ENCODE results near the gene PHACTR2.

The PHACTR2 gene

GRCh38 chr6:143747347-143747842 lies 69.6 kb downstream of the PHACTR2 start:
- no peaks in the 10 kb centered on the region for H3K9me3 ChIP-seq

GRCh38 chr6:143749891-143750290 lies 72.1 kb downstream of the PHACTR2 start:
- TF ChIP-seq, protein P1, sequence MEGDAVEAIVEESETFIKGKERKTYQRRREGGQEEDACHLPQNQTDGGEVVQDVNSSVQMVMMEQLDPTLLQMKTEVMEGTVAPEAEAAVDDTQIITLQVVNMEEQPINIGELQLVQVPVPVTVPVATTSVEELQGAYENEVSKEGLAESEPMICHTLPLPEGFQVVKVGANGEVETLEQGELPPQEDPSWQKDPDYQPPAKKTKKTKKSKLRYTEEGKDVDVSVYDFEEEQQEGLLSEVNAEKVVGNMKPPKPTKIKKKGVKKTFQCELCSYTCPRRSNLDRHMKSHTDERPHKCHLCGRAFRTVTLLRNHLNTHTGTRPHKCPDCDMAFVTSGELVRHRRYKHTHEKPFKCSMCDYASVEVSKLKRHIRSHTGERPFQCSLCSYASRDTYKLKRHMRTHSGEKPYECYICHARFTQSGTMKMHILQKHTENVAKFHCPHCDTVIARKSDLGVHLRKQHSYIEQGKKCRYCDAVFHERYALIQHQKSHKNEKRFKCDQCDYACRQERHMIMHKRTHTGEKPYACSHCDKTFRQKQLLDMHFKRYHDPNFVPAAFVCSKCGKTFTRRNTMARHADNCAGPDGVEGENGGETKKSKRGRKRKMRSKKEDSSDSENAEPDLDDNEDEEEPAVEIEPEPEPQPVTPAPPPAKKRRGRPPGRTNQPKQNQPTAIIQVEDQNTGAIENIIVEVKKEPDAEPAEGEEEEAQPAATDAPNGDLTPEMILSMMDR (IDR thresholded peaks at IDR 0.05), result no peak
- no peak overlapping the region for H3K27ac ChIP-seq
- peaks cover 6% of the 10 kb centered on the region for H3K36me3 ChIP-seq
- no peaks in the 10 kb centered on the region for H3K9me3 ChIP-seq
- H3K27me3 ChIP-seq, result no peaks in the 10 kb centered on the region
- H3K4me1 ChIP-seq (ENCODE audit: control insufficient read depth in 1 of 2, insufficient read depth in 1 of 2, low read depth in 1 of 2, low read length in 1 of 2), result no peaks in the 10 kb centered on the region
- no peak overlapping the region for H3K4me3 ChIP-seq (ENCODE audit: low read depth in 1 of 2, low read length in 1 of 2)

More at GRCh38 chr6:143747347-143747842, 69.6 kb downstream of the PHACTR2 start:
- peaks cover 5 to 16% of the 10 kb centered on the region in 2 experiments for H3K4me1 ChIP-seq (ENCODE audit: control insufficient read depth in 1 of 2, insufficient read depth in 1 of 2, low read depth in 1 of 2, low read length in 1 of 2)
- no peaks in the 10 kb centered on the region for H3K27me3 ChIP-seq
- no peak overlapping the region for H3K27ac ChIP-seq
- TF ChIP-seq, protein P1 (IDR thresholded peaks at IDR 0.05), result no peak
- no peak overlapping the region for H3K4me3 ChIP-seq (ENCODE audit: low read depth in 1 of 2, low read length in 1 of 2)
- no peaks in the 10 kb centered on the region for H3K36me3 ChIP-seq

- H3K4me3 ChIP-seq (ENCODE audit: low read depth in 1 of 2, low read length in 1 of 2), result no peak overlapping the region
- H3K9me3 ChIP-seq, result no peaks in the 10 kb centered on the region
- peaks cover 15% of the 10 kb centered on the region for H3K36me3 ChIP-seq
- H3K27me3 ChIP-seq, result no peaks in the 10 kb centered on the region
- H3K4me1 ChIP-seq (ENCODE audit: control insufficient read depth in 1 of 2, insufficient read depth in 1 of 2, low read depth in 1 of 2, low read length in 1 of 2), result no peaks in the 10 kb centered on the region
- H3K27ac ChIP-seq, result no peak overlapping the region
- TF ChIP-seq, protein P1 (IDR thresholded peaks at IDR 0.05), result no peak
These were observed 73.1 kb downstream of the PHACTR2 start for GRCh38 chr6:143750877-143751276.

DNA sequence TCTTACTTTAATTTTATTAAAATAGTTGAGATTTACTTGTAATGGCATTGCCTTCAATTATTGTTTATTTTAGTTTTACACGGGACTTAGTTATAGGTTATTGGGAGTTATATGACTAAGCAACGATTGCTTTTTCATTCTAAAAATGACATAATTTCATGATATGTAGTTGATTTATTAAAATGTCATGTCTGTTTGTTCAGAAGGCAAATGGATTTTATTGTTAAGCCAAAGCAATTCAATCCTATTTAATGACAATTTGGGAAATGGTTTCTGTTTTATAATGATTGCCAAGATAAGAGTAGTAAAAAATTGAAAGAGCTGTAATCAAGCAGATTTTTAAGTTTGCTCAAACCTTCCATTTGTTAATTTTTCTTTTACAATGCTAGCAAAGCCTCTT lies 74.7 kb downstream of the PHACTR2 start:
- Histone ChIP-seq H3K27ac (no peak overlapping the region), H3K9me3 (no peaks in the 10 kb centered on the region)
- TF ChIP-seq, protein P1 (IDR thresholded peaks at IDR 0.05), result no peak

GRCh38 chr6:143753678-143754077 lies 75.9 kb downstream of the PHACTR2 start:
- Histone ChIP-seq H3K36me3 (peaks cover 18% of the 10 kb centered on the region), H3K4me3 (ENCODE audit: low read depth in 1 of 2, low read length in 1 of 2) (no peak overlapping the region), H3K4me1 (ENCODE audit: control insufficient read depth in 1 of 2, insufficient read depth in 1 of 2, low read depth in 1 of 2, low read length in 1 of 2) (peaks cover 2 to 3% of the 10 kb centered on the region in 2 experiments), H3K9me3 (no peaks in the 10 kb centered on the region), H3K27me3 (no peaks in the 10 kb centered on the region), H3K27ac (no peak overlapping the region)
- TF ChIP-seq, protein P1 (IDR thresholded peaks at IDR 0.05), result no peak

More for the DNA sequence above, 74.7 kb downstream of the PHACTR2 start:
- no peaks in the 10 kb centered on the region for H3K27me3 ChIP-seq
- H3K36me3 ChIP-seq, result peaks cover 18% of the 10 kb centered on the region
- no peak overlapping the region for H3K4me3 ChIP-seq (ENCODE audit: low read depth in 1 of 2, low read length in 1 of 2)
- no peaks in the 10 kb centered on the region for H3K4me1 ChIP-seq (ENCODE audit: control insufficient read depth in 1 of 2, insufficient read depth in 1 of 2, low read depth in 1 of 2, low read length in 1 of 2)

Measured in neutrophil (primary cell).